Measurements from ENCODE around the gene DOCK2. TPM values are rescaled to one million over a fixed set of nuclear protein-coding genes. Genes with fewer than 3 reads are reported as not detected.

The DOCK2 gene
- total and polyA plus RNA-seq, 2 of the 8 experiments (the other 6 are each of a cell fraction or from before 2014, with no cell fraction given), result 3.9 to 5.7 TPM

- no peak overlapping the region for H2BK5ac ChIP-seq (ENCODE audit: low read depth, low read length)
- no peak overlapping the region for H3K4ac ChIP-seq (replicated peaks; ENCODE audit: insufficient read length, low read depth, low read length)
- H2BK120ac ChIP-seq (replicated peaks; ENCODE audit: low read depth, low read length), result no peak overlapping the region
- H3K79me2 ChIP-seq (ENCODE audit: control insufficient read depth in 1 of 2, insufficient read depth in 2 of 2, low read length in 2 of 2), result no peaks in the 10 kb centered on the region
- FAIRE-seq, result no peak
- H3K14ac ChIP-seq (ENCODE audit: insufficient read length), result no peak overlapping the region
- no peak overlapping the region for H4K8ac ChIP-seq (ENCODE audit: extremely low read depth, insufficient read depth, low read length)
- no peaks in the 10 kb centered on the region for H3K4me1 ChIP-seq (replicated peaks in 1 of 4; ENCODE audit: control insufficient read depth in 3 of 4, insufficient read depth in 4 of 4, low read length in 3 of 4)
- H3K9ac ChIP-seq (replicated peaks in 1 of 4; ENCODE audit: extremely low read depth in 1 of 4, low read depth in 3 of 4, low read length in 3 of 4), result no peak overlapping the region
- no peak overlapping the region for H4K5ac ChIP-seq (ENCODE audit: insufficient read length, low read depth, low read length)
- H2BK12ac ChIP-seq (ENCODE audit: low read depth, low read length), result no peak overlapping the region
- H3K4me2 ChIP-seq (ENCODE audit: insufficient read depth in 1 of 2, low read depth in 2 of 2, low read length in 2 of 2), result no peak overlapping the region
- TF ChIP-seq TEAD4 (IDR thresholded peaks at IDR 0.05; ENCODE audit: low read depth, low read length), result no peak
- no peak for TF ChIP-seq KDM5A (IDR thresholded peaks at IDR 0.05; ENCODE audit: low read length)
- no peak for TF ChIP-seq BRCA1 (IDR thresholded peaks at IDR 0.05; ENCODE audit: low read depth, low read length)
- TF ChIP-seq HDAC2 (IDR thresholded peaks at IDR 0.05; ENCODE audit: borderline replicate concordance in 1 of 2, low read depth in 2 of 2, low read length in 2 of 2), result no peak
- no peak for TF ChIP-seq CBX5 (IDR thresholded peaks at IDR 0.05; ENCODE audit: low read depth, low read length)
- no peak for TF ChIP-seq SP4 (IDR thresholded peaks at IDR 0.05; ENCODE audit: low read length)
- no peak for TF ChIP-seq CHD2 (IDR thresholded peaks at IDR 0.05; ENCODE audit: low read length)
- no peak for TF ChIP-seq KDM4A (IDR thresholded peaks at IDR 0.05; ENCODE audit: low read depth, low read length, severe bottlenecking)
- no peak for TF ChIP-seq YY1 (IDR thresholded peaks at IDR 0.05; ENCODE audit: low read depth, low read length)
- no peak for TF ChIP-seq RAD21 (IDR thresholded peaks at IDR 0.05 in 1 of 2, conservative IDR thresholded peaks at IDR 0.05 in 1 of 2; ENCODE audit: low read depth in 2 of 2, low read length in 2 of 2)
- TF ChIP-seq FOSL1 (IDR thresholded peaks at IDR 0.05; ENCODE audit: insufficient read depth, low read depth, low read length), result no peak
- TF ChIP-seq SP1 (IDR thresholded peaks at IDR 0.05; ENCODE audit: low read depth, low read length), result no peak
- H3K23ac ChIP-seq (ENCODE audit: insufficient read length), result no peak overlapping the region
- H3K4me3 ChIP-seq (ENCODE audit: extremely low read depth in 1 of 4, insufficient read depth in 2 of 4, low read depth in 3 of 4, low read length in 4 of 4), result no peak overlapping the region
- no peaks in the 10 kb centered on the region for H3K9me3 ChIP-seq (ENCODE audit: insufficient read depth in 2 of 2, low read depth in 1 of 2, low read length in 1 of 2)
- H3K27me3 ChIP-seq (replicated peaks in 1 of 4; ENCODE audit: control insufficient read depth in 3 of 4, extremely low read depth in 1 of 4, insufficient read depth in 3 of 4, low read length in 3 of 4), result no peaks in the 10 kb centered on the region; a peak in 1 of 7 replicates
- no peak overlapping the region for H2BK20ac ChIP-seq (ENCODE audit: low read length)
- H3K56ac ChIP-seq (replicated peaks; ENCODE audit: insufficient read length, low read depth, low read length), result no peak overlapping the region
- no peak for DNase-seq (ENCODE audit: low read depth in 1 of 2, low spot score in 2 of 2)
- H4K20me1 ChIP-seq (replicated peaks in 1 of 2; ENCODE audit: control insufficient read depth in 1 of 2, insufficient read depth in 2 of 2, low read length in 2 of 2), result peaks cover 0 to 3% of the 10 kb centered on the region in 2 experiments
- no peak overlapping the region for H3K18ac ChIP-seq (ENCODE audit: extremely low read depth, low read length)
- H3K79me1 ChIP-seq (ENCODE audit: low read depth, low read length), result no peaks in the 10 kb centered on the region
- no peak overlapping the region for H2BK15ac ChIP-seq (ENCODE audit: low read length)
- no peak overlapping the region for H2AFZ ChIP-seq (ENCODE audit: low read length)
- POLR2A ChIA-PET (ENCODE audit: partially characterized antibody), result no interaction called here
- no peak overlapping the region for H4K91ac ChIP-seq (replicated peaks; ENCODE audit: insufficient read length, low read length)
- 84% methylated on average over 2 of the region's 2 CpGs; no CpG with 5 or more reads in 1 of the 2 experiments for WGBS, 2 experiments (ENCODE audit: extremely low coverage in 1 of 2, insufficient coverage in 1 of 2, insufficient read length in 1 of 2, insufficient replicate concordance in 2 of 2, low coverage in 1 of 2, low lambda C conversion rate in 2 of 2, missing lambda C conversion rate in 1 of 2)
- no peaks in the 10 kb centered on the region for H3K23me2 ChIP-seq (ENCODE audit: low read depth, low read length)
- CTCF ChIA-PET (ENCODE audit: partially characterized antibody), result no interaction called here
- no peak overlapping the region for H3K27ac ChIP-seq (ENCODE audit: low read depth, low read length)
- no peaks in the 10 kb centered on the region for H3K36me3 ChIP-seq (ENCODE audit: control insufficient read depth in 2 of 4, insufficient read depth in 4 of 4, low read length in 3 of 4)
- no peak overlapping the region for H2AK5ac ChIP-seq (ENCODE audit: low read depth, low read length)
These were observed 8.2 kb upstream of the DOCK2 start for GRCh38 chr5:169628892-169629291.
